GM12878 (cell line): ENCODE measurements around the gene MOGAT3.

ENCODE experiments used
- BMI1 ChIP-seq: fragments of 450-650 bp; IDR thresholded peaks from 2 replicates; pipeline ENCODE4 v1.6.1; 2016; ENCODE audit warnings: mild to moderate bottlenecking, moderate library complexity, borderline replicate concordance
- CHD4 ChIP-seq: fragments of 200-600 bp; sonication (generic); IDR thresholded peaks from 2 replicates; pipeline ENCODE4 v1.6.1; 2016; ENCODE audit warnings: mild to moderate bottlenecking
- CTCF ChIP-seq, 3 experiments: IDR thresholded peaks in 2 of 3; conservative IDR thresholded peaks in 1 of 3; 2 replicates each; pipeline ENCODE4 v1.5.1; 2011; ENCODE audit warnings: low read depth in 3 of 3, low read length in 3 of 3, mild to moderate bottlenecking in 3 of 3, control low read depth in 2 of 3, moderate library complexity in 2 of 3, inconsistent platforms in 1 of 3, mixed read lengths in 1 of 3; ENCODE audit not compliant: control insufficient read depth in 2 of 3, insufficient read depth in 1 of 3; ENCODE audit errors: extremely low read depth in 1 of 3
- DPF2 ChIP-seq: fragments of 450-650 bp; IDR thresholded peaks from 2 replicates; pipeline ENCODE4 v1.6.1; 2017; ENCODE audit warnings: mild to moderate bottlenecking
- JUNB ChIP-seq: IDR thresholded peaks from 2 replicates; pipeline ENCODE4 v1.6.1; 2016; ENCODE audit warnings: antibody characterized with exemption, mild to moderate bottlenecking
- NBN ChIP-seq: fragments of 450-650 bp; IDR thresholded peaks from 2 replicates; pipeline ENCODE4 v1.6.1; 2016
- POLR2A ChIP-seq: IDR thresholded peaks from 2 replicates; pipeline ENCODE4 v1.6.1; 2011; ENCODE audit warnings: low read depth, mild to moderate bottlenecking, low read length
- POLR2AphosphoS5 ChIP-seq: IDR thresholded peaks from 2 replicates; pipeline ENCODE4 v1.6.1; 2011; ENCODE audit warnings: mild to moderate bottlenecking, low read length, inconsistent platforms
- RAD21 ChIP-seq: IDR thresholded peaks from 2 replicates; pipeline ENCODE4 v1.6.1; 2011; ENCODE audit warnings: mild to moderate bottlenecking, low read depth, low read length, moderate library complexity; ENCODE audit not compliant: insufficient read depth
- YBX1 ChIP-seq: fragments of 450-650 bp; IDR thresholded peaks from 2 replicates; pipeline ENCODE4 v1.6.1; 2016; ENCODE audit warnings: antibody characterized with exemption
- TF ChIP-seq, protein P1 (sequence below): IDR thresholded peaks from 2 replicates; pipeline ENCODE4 v1.6.1; 2012; ENCODE audit warnings: mild to moderate bottlenecking, low read depth, low read length
- TF ChIP-seq, protein P2 (sequence below): fragments of 450-650 bp; IDR thresholded peaks from 2 replicates; pipeline ENCODE4 v1.6.1; 2017; ENCODE audit warnings: antibody characterized with exemption, mild to moderate bottlenecking, moderate library complexity
- TF ChIP-seq, protein P3 (sequence below): fragments of 450-650 bp; formaldehyde crosslinking; IDR thresholded peaks from 2 replicates; pipeline ENCODE4 v1.5.0; 2022; ENCODE audit warnings: mild to moderate bottlenecking, missing genetic modification characterization

DNA sequence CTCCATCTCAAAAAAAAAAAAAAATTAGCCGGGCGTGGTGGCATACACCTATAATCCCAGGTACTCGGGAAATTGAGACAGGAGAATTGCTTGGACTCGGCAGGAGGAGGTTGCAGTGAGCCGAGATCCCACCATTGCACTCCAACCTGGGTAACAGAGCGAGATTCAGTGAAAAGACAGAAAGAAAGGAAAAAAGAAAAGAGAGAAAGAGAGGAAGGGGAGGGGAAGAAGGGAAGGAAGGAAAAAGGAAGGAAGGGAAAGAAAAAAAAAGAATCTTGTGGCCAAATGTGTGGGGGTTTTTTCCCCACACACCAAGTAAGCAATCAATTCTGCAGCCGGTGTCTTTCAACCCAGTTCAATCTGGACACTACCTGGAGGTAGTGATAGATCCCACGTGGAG lies 11.7 kb downstream of the MOGAT3 start:
- TF ChIP-seq CTCF (IDR thresholded peaks at IDR 0.05 in 2 of 3, conservative IDR thresholded peaks at IDR 0.05 in 1 of 3; ENCODE audit: control insufficient read depth in 2 of 3, extremely low read depth in 1 of 3, insufficient read depth in 1 of 3, low read depth in 3 of 3, low read length in 3 of 3) (no peak), CHD4 (no peak), RAD21 (no peak), NBN (no peak), POLR2AphosphoS5 (no peak), DPF2 (no peak), JUNB (no peak), POLR2A (no peak), YBX1 (no peak), BMI1 (no peak)
- TF ChIP-seq, protein P1, sequence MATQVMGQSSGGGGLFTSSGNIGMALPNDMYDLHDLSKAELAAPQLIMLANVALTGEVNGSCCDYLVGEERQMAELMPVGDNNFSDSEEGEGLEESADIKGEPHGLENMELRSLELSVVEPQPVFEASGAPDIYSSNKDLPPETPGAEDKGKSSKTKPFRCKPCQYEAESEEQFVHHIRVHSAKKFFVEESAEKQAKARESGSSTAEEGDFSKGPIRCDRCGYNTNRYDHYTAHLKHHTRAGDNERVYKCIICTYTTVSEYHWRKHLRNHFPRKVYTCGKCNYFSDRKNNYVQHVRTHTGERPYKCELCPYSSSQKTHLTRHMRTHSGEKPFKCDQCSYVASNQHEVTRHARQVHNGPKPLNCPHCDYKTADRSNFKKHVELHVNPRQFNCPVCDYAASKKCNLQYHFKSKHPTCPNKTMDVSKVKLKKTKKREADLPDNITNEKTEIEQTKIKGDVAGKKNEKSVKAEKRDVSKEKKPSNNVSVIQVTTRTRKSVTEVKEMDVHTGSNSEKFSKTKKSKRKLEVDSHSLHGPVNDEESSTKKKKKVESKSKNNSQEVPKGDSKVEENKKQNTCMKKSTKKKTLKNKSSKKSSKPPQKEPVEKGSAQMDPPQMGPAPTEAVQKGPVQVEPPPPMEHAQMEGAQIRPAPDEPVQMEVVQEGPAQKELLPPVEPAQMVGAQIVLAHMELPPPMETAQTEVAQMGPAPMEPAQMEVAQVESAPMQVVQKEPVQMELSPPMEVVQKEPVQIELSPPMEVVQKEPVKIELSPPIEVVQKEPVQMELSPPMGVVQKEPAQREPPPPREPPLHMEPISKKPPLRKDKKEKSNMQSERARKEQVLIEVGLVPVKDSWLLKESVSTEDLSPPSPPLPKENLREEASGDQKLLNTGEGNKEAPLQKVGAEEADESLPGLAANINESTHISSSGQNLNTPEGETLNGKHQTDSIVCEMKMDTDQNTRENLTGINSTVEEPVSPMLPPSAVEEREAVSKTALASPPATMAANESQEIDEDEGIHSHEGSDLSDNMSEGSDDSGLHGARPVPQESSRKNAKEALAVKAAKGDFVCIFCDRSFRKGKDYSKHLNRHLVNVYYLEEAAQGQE = no peak
- TF ChIP-seq, protein P2, sequence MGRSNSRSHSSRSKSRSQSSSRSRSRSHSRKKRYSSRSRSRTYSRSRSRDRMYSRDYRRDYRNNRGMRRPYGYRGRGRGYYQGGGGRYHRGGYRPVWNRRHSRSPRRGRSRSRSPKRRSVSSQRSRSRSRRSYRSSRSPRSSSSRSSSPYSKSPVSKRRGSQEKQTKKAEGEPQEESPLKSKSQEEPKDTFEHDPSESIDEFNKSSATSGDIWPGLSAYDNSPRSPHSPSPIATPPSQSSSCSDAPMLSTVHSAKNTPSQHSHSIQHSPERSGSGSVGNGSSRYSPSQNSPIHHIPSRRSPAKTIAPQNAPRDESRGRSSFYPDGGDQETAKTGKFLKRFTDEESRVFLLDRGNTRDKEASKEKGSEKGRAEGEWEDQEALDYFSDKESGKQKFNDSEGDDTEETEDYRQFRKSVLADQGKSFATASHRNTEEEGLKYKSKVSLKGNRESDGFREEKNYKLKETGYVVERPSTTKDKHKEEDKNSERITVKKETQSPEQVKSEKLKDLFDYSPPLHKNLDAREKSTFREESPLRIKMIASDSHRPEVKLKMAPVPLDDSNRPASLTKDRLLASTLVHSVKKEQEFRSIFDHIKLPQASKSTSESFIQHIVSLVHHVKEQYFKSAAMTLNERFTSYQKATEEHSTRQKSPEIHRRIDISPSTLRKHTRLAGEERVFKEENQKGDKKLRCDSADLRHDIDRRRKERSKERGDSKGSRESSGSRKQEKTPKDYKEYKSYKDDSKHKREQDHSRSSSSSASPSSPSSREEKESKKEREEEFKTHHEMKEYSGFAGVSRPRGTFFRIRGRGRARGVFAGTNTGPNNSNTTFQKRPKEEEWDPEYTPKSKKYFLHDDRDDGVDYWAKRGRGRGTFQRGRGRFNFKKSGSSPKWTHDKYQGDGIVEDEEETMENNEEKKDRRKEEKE = no peak
- TF ChIP-seq, protein P3, sequence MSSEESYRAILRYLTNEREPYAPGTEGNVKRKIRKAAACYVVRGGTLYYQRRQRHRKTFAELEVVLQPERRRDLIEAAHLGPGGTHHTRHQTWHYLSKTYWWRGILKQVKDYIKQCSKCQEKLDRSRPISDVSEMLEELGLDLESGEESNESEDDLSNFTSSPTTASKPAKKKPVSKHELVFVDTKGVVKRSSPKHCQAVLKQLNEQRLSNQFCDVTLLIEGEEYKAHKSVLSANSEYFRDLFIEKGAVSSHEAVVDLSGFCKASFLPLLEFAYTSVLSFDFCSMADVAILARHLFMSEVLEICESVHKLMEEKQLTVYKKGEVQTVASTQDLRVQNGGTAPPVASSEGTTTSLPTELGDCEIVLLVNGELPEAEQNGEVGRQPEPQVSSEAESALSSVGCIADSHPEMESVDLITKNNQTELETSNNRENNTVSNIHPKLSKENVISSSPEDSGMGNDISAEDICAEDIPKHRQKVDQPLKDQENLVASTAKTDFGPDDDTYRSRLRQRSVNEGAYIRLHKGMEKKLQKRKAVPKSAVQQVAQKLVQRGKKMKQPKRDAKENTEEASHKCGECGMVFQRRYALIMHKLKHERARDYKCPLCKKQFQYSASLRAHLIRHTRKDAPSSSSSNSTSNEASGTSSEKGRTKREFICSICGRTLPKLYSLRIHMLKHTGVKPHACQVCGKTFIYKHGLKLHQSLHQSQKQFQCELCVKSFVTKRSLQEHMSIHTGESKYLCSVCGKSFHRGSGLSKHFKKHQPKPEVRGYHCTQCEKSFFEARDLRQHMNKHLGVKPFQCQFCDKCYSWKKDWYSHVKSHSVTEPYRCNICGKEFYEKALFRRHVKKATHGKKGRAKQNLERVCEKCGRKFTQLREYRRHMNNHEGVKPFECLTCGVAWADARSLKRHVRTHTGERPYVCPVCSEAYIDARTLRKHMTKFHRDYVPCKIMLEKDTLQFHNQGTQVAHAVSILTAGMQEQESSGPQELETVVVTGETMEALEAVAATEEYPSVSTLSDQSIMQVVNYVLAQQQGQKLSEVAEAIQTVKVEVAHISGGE (CRISPR knock-in tag) = no peak
